IMR-90 (cell line): ENCODE data around the gene LDLRAD4. TPM values are rescaled to one million over a fixed set of nuclear protein-coding genes. Genes with fewer than 3 reads are reported as not detected.

Source experiments
- ATAC-seq: fragments of 200-7000 bp; cut with Tn5 transposase; 2 replicates; pipeline ENCODE4 v1.9.1; 2020; ENCODE audit warnings: low read depth, mild to moderate bottlenecking, moderate library complexity
- BruUV-seq: library from RNA; stranded (reverse); fragments of 400-500 nt; replicated peaks from 2 replicates; lab custom pipeline; 2021; lab: Mats Ljungman, UMichigan
- CTCF ChIA-PET: fragments of 300-600 bp; formaldehyde crosslinking; extraction: SDS; loops from one replicate; lab custom pipeline; 2021; ENCODE audit warnings: antibody characterized with exemption; lab: Yijun Ruan, JAX
- POLR2A ChIA-PET: fragments of 300-600 bp; sonication (Branson Sonifier 250); formaldehyde crosslinking; loops from one replicate; lab custom pipeline; 2022; ENCODE audit warnings: antibody characterized with exemption; ENCODE audit not compliant: unreplicated experiment; lab: Charles Lee
- DNase-seq: peaks from one replicate; pipeline ENCODE4 v3.0.0; 2013
- H2AFZ ChIP-seq: replicated peaks from 2 replicates; pipeline ENCODE3; 2013; ENCODE audit warnings: low read length, mild to moderate bottlenecking; ENCODE audit not compliant: poor library complexity
- H2AK5ac ChIP-seq: 2 replicates; pipeline ENCODE4 v1.6.1; 2013; ENCODE audit warnings: low read depth, low read length, inconsistent platforms
- H2AK9ac ChIP-seq: replicated peaks from 2 replicates; pipeline ENCODE3; 2013; ENCODE audit warnings: mild to moderate bottlenecking, low read depth, low read length, moderate library complexity; ENCODE audit not compliant: poor library complexity
- H2BK120ac ChIP-seq: 2 replicates; pipeline ENCODE4 v1.6.1; 2013; ENCODE audit warnings: low read depth, low read length, inconsistent platforms
- H2BK15ac ChIP-seq: 3 replicates; pipeline ENCODE4 v1.6.1; 2013; ENCODE audit warnings: low read depth, low read length, inconsistent platforms
- H2BK20ac ChIP-seq: 2 replicates; pipeline ENCODE4 v1.6.1; 2013; ENCODE audit warnings: low read depth, mild to moderate bottlenecking, inconsistent platforms, low read length, moderate library complexity
- H2BK5ac ChIP-seq: 2 replicates; pipeline ENCODE4 v1.6.1; 2013; ENCODE audit warnings: mild to moderate bottlenecking, low read depth, low read length, inconsistent platforms; ENCODE audit not compliant: poor library complexity, severe bottlenecking
- H3K14ac ChIP-seq: replicated peaks from 2 replicates; pipeline ENCODE4 v1.6.1; 2013; ENCODE audit warnings: low read depth, low read length, inconsistent platforms
- H3K18ac ChIP-seq: 2 replicates; pipeline ENCODE4 v1.6.1; 2013; ENCODE audit warnings: low read depth, low read length, control low read depth
- H3K23ac ChIP-seq: 2 replicates; pipeline ENCODE4 v1.6.1; 2013; ENCODE audit warnings: low read depth, low read length, inconsistent platforms
- H3K27ac ChIP-seq: 2 replicates; pipeline ENCODE4 v1.5.1; 2013; ENCODE audit warnings: mild to moderate bottlenecking, control low read depth, low read length; ENCODE audit not compliant: insufficient read depth
- H3K27me3 ChIP-seq: 2 replicates; pipeline ENCODE4 v1.6.1; 2013; ENCODE audit warnings: low read length; ENCODE audit not compliant: control insufficient read depth, insufficient read depth
- H3K36me3 ChIP-seq: 2 replicates; pipeline ENCODE4 v1.6.1; 2013; ENCODE audit warnings: low read length, mixed read lengths; ENCODE audit not compliant: control insufficient read depth, insufficient read depth
- H3K4ac ChIP-seq: 2 replicates; pipeline ENCODE4 v1.6.1; 2013; ENCODE audit warnings: low read depth, low read length, inconsistent platforms
- H3K4me1 ChIP-seq: 2 replicates; pipeline ENCODE4 v1.6.1; 2013; ENCODE audit warnings: low read length, mixed read lengths; ENCODE audit not compliant: control insufficient read depth, insufficient read depth
- H3K4me2 ChIP-seq: 2 replicates; pipeline ENCODE4 v1.6.1; 2013; ENCODE audit warnings: low read depth, mild to moderate bottlenecking, control low read depth, low read length, moderate library complexity
- H3K4me3 ChIP-seq: 2 replicates; pipeline ENCODE4 v1.5.1; 2013; ENCODE audit warnings: low read depth, mild to moderate bottlenecking, control low read depth, low read length, moderate library complexity; ENCODE audit not compliant: insufficient read depth
- H3K56ac ChIP-seq: 2 replicates; pipeline ENCODE4 v1.6.1; 2013; ENCODE audit warnings: low read length, inconsistent platforms; ENCODE audit not compliant: insufficient read depth; ENCODE audit errors: extremely low read depth
- H3K79me1 ChIP-seq, 2 experiments: 2 replicates each; pipeline ENCODE4 v1.6.1; 2013; ENCODE audit warnings: low read length in 2 of 2, inconsistent platforms in 1 of 2, low read depth in 1 of 2
- H3K9ac ChIP-seq: 2 replicates; pipeline ENCODE4 v1.6.1; 2013; ENCODE audit warnings: low read depth, low read length, control low read depth
- H3K9me1 ChIP-seq: 2 replicates; pipeline ENCODE4 v1.6.1; 2013; ENCODE audit warnings: low read length, inconsistent platforms; ENCODE audit not compliant: insufficient read depth
- H3K9me3 ChIP-seq: 2 replicates; pipeline ENCODE4 v1.6.1; 2013; ENCODE audit warnings: low read length; ENCODE audit not compliant: control insufficient read depth, insufficient read depth
- H4K20me1 ChIP-seq: 2 replicates; pipeline ENCODE4 v1.6.1; 2013; ENCODE audit warnings: low read length, inconsistent platforms; ENCODE audit not compliant: insufficient read depth
- H4K5ac ChIP-seq: 2 replicates; pipeline ENCODE4 v1.6.1; 2013; ENCODE audit warnings: mild to moderate bottlenecking, low read depth, low read length, control low read depth
- H4K8ac ChIP-seq, 2 experiments: 2 replicates each; pipeline ENCODE4 v1.6.1; 2013; ENCODE audit warnings: low read depth in 2 of 2, low read length in 2 of 2, control low read depth in 1 of 2, inconsistent platforms in 1 of 2
- H4K91ac ChIP-seq: 2 replicates; pipeline ENCODE4 v1.6.1; 2013; ENCODE audit warnings: low read depth, low read length, inconsistent platforms; ENCODE audit not compliant: insufficient read depth
- BHLHE40 ChIP-seq: fragments of 150-350 bp; IDR thresholded peaks from 2 replicates; pipeline ENCODE4 v1.6.1; 2016; ENCODE audit warnings: mild to moderate bottlenecking, low read depth, low read length
- CEBPB ChIP-seq: IDR thresholded peaks from 2 replicates; pipeline ENCODE4 v1.6.1; 2012; ENCODE audit warnings: low read depth, low read length, improper control_type of control experiment
- CHD1 ChIP-seq: IDR thresholded peaks from 2 replicates; pipeline ENCODE4 v1.6.1; 2012; ENCODE audit warnings: low read depth, low read length, improper control_type of control experiment
- MXI1 ChIP-seq: IDR thresholded peaks from 2 replicates; pipeline ENCODE4 v1.6.1; 2012; ENCODE audit warnings: low read depth, mild to moderate bottlenecking, low read length, moderate library complexity, borderline replicate concordance
- NFE2L2 ChIP-seq: fragments of 150-350 bp; IDR thresholded peaks from 2 replicates; pipeline ENCODE4 v1.6.1; 2016; ENCODE audit warnings: low read depth, mild to moderate bottlenecking, low read length
- POLR2A ChIP-seq: IDR thresholded peaks from 2 replicates; pipeline ENCODE4 v1.6.1; 2012; ENCODE audit warnings: mild to moderate bottlenecking, low read depth, low read length
- RAD21 ChIP-seq: IDR thresholded peaks from 2 replicates; pipeline ENCODE4 v1.6.1; 2012; ENCODE audit warnings: low read length, improper control_type of control experiment
- RCOR1 ChIP-seq: IDR thresholded peaks from 2 replicates; pipeline ENCODE4 v1.6.1; 2012; ENCODE audit warnings: mild to moderate bottlenecking, low read length, improper control_type of control experiment; ENCODE audit not compliant: insufficient replicate concordance
- RFX5 ChIP-seq: IDR thresholded peaks from 2 replicates; pipeline ENCODE4 v1.8.0; 2012; ENCODE audit warnings: low read depth, mild to moderate bottlenecking, low read length, moderate library complexity
- SMC3 ChIP-seq: fragments of 150-350 bp; IDR thresholded peaks from 2 replicates; pipeline ENCODE4 v1.6.1; 2016; ENCODE audit warnings: low read depth, mild to moderate bottlenecking, antibody characterized with exemption, low read length, moderate library complexity
- WGBS, 2 experiments: methylation state at CpG; one replicate each; pipeline versions ENCODE4 v1.1.5 to v1.1.7; 2013; ENCODE audit warnings: missing lambda C conversion rate in 2 of 2; ENCODE audit not compliant: insufficient read length in 1 of 2; ENCODE audit errors: extremely low coverage in 2 of 2; 5-methylcytosine and 5-hydroxymethylcytosine counted together
- dilution Hi-C: fragments of 300-500 bp; cut with HindIII; formaldehyde crosslinking; loops from one replicate; pipeline ENCODE4 v1.14.3; 2018; ENCODE audit warnings: low sequenced_read_pairs; ENCODE audit not compliant: unreplicated experiment
- in situ Hi-C: fragments of 300-500 bp; cut with MboI; formaldehyde crosslinking; loops from 3 replicates; pipeline ENCODE4 v1.14.3; 2019; ENCODE audit warnings: low sequenced_read_pairs, inconsistent platforms, mixed read lengths
- intact Hi-C: fragments of 100-400 bp; cut with micrococcal nuclease; formaldehyde crosslinking; loops from 2 replicates; pipeline ENCODE4 v1.10.0; 2022
- polyA plus RNA-seq, 3 experiments: library from polyadenylated mRNA; depleted of rRNA; stranded (reverse); fragments of >200 nt; gene quantifications; 2 replicates each; pipeline ENCODE4 v1.2.3, GENCODE V29; 2012; ENCODE audit warnings: low replicate concordance in 1 of 3
- total RNA-seq: library from RNA; depleted of rRNA; stranded (reverse); fragments of >200 nt; gene quantifications from 2 replicates; pipeline ENCODE4 v1.2.3, GENCODE V29; 2012
- TF ChIP-seq, protein P1 (sequence below): conservative IDR thresholded peaks from 2 replicates; pipeline ENCODE4 v1.5.1; 2012; ENCODE audit warnings: mild to moderate bottlenecking, low read depth, low read length, improper control_type of control experiment
- TF ChIP-seq, protein P2 (sequence below): fragments of 150-350 bp; IDR thresholded peaks from 2 replicates; pipeline ENCODE4 v1.6.1; 2017; ENCODE audit warnings: mild to moderate bottlenecking, antibody characterized with exemption, low read length, low read depth

LDLRAD4 gene
- total and polyA plus RNA-seq, 2 of the 4 experiments (the other 2 are of a cell fraction): not detected

DNA sequence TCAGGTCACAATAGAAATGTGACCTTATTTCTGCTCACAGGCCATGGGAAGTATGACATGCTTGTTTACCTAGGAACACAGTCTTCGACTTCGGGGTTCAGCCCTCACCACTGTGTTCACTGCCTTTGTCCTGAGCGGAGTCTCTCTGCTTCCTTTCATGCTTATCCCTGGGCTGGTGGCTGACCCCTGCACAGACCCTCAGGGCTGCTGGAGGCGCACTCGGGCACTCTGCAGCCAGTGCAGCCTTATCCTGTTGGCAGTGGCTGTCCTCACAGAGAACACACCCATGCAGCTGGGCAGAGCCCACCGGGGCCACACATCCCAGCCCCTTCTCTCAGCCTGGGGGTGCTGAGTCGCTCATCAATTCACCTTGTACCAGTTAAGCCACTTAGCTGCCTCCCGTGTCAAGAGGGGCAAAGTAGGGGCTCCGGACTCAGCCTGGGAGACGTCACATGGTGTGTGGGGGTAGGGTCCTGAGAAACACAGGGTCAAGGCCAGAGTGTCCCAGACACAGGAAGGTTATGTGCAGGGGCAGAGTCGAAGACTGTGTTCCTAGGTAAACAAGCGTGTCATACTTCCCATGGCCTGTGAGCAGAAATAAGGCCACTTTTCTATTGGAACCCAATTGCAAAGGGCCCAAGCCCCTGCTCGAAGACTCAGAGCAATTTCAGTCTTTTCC lies 400.3 kb downstream of the LDLRAD4 start:
- ChIA-PET CTCF (no interaction called here), POLR2A (no interaction called here)
- Histone ChIP-seq H2AK5ac (no peak overlapping the region), H3K36me3 (no peaks in the 10 kb centered on the region), H3K9me1 (no peaks in the 10 kb centered on the region), H3K4ac (no peak overlapping the region), H4K20me1 (no peaks in the 10 kb centered on the region), H2AFZ (no peak overlapping the region), H3K9me3 (no peaks in the 10 kb centered on the region), H2BK20ac (no peak overlapping the region), H3K4me3 (no peak overlapping the region), H3K23ac (no peak overlapping the region), H2BK5ac (no peak overlapping the region), H3K18ac (no peak overlapping the region), H3K4me2 (no peak overlapping the region), H3K4me1 (no peaks in the 10 kb centered on the region), H4K91ac (no peak overlapping the region), H3K27ac (no peak overlapping the region), H2AK9ac (no peak overlapping the region), H4K8ac (no peak overlapping the region), H3K27me3 (peaks cover 11% of the 10 kb centered on the region), H3K9ac (no peak overlapping the region), H4K5ac (no peak overlapping the region), H3K14ac (no peak overlapping the region), H3K79me1 (no peaks in the 10 kb centered on the region), H2BK120ac (no peak overlapping the region), H2BK15ac (no peak overlapping the region), H3K56ac (no peak overlapping the region)
- dilution Hi-C loops: no loop called here
- TF ChIP-seq MXI1: no peak
- no peak for TF ChIP-seq SMC3
- TF ChIP-seq NFE2L2: no peak
- no peak for TF ChIP-seq RCOR1
- TF ChIP-seq, protein P1, sequence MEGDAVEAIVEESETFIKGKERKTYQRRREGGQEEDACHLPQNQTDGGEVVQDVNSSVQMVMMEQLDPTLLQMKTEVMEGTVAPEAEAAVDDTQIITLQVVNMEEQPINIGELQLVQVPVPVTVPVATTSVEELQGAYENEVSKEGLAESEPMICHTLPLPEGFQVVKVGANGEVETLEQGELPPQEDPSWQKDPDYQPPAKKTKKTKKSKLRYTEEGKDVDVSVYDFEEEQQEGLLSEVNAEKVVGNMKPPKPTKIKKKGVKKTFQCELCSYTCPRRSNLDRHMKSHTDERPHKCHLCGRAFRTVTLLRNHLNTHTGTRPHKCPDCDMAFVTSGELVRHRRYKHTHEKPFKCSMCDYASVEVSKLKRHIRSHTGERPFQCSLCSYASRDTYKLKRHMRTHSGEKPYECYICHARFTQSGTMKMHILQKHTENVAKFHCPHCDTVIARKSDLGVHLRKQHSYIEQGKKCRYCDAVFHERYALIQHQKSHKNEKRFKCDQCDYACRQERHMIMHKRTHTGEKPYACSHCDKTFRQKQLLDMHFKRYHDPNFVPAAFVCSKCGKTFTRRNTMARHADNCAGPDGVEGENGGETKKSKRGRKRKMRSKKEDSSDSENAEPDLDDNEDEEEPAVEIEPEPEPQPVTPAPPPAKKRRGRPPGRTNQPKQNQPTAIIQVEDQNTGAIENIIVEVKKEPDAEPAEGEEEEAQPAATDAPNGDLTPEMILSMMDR: no peak
- TF ChIP-seq RFX5: no peak
- no peak for TF ChIP-seq BHLHE40
- no peak for TF ChIP-seq CHD1
- no peak for TF ChIP-seq POLR2A
- TF ChIP-seq RAD21: no peak
- no peak for TF ChIP-seq CEBPB
- TF ChIP-seq, protein P2, sequence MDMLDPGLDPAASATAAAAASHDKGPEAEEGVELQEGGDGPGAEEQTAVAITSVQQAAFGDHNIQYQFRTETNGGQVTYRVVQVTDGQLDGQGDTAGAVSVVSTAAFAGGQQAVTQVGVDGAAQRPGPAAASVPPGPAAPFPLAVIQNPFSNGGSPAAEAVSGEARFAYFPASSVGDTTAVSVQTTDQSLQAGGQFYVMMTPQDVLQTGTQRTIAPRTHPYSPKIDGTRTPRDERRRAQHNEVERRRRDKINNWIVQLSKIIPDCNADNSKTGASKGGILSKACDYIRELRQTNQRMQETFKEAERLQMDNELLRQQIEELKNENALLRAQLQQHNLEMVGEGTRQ: no peak
- ATAC-seq (no peak), DNase-seq (no peak)
- in situ Hi-C loops: no loop called here
- intact Hi-C loops: no loop called here
- 68% methylated on average over 8 of the region's 13 CpGs; no CpG with 5 or more reads in 1 of the 2 experiments for WGBS, 2 experiments
- BruUV-seq: no TSS peak
